ENCODE measurements around the gene TSHZ2. TPM values are rescaled to one million over a fixed set of nuclear protein-coding genes. Genes with fewer than 3 reads are reported as not detected.

The TSHZ2 gene
- total and polyA plus RNA-seq, 2 of the 4 experiments (the other 2 are of a cell fraction), result under 0.01 to 0.02 TPM

GRCh38 chr20:53013847-53014246 is 41.7 kb downstream of the TSHZ2 start:
- H4K5ac ChIP-seq (ENCODE audit: low read depth, low read length), result no peak overlapping the region
- no peak overlapping the region for H3K9ac ChIP-seq (ENCODE audit: low read depth, low read length)
- H3K14ac ChIP-seq (replicated peaks; ENCODE audit: low read depth, low read length), result no peak overlapping the region
- intact Hi-C loops (cut with micrococcal nuclease) (no loop called here), dilution Hi-C loops (cut with HindIII; ENCODE audit: low sequenced_read_pairs, unreplicated experiment) (no loop called here), in situ Hi-C loops (cut with MboI; ENCODE audit: low sequenced_read_pairs) (no loop called here)
- no peak overlapping the region for H4K8ac ChIP-seq (ENCODE audit: low read depth in 2 of 2, low read length in 2 of 2)
- no peak overlapping the region for H2BK5ac ChIP-seq (ENCODE audit: low read depth, low read length, poor library complexity, severe bottlenecking)
- no peaks in the 10 kb centered on the region for H4K20me1 ChIP-seq (ENCODE audit: insufficient read depth, low read length)
- TF ChIP-seq USF2 (IDR thresholded peaks at IDR 0.05; ENCODE audit: low read depth, low read length) (no peak), RFX5 (IDR thresholded peaks at IDR 0.05; ENCODE audit: low read depth, low read length) (no peak), SMC3 (IDR thresholded peaks at IDR 0.05; ENCODE audit: low read depth, low read length) (no peak), FOS (IDR thresholded peaks at IDR 0.05; ENCODE audit: low read depth, low read length) (no peak), RCOR1 (IDR thresholded peaks at IDR 0.05; ENCODE audit: insufficient replicate concordance, low read length) (no peak), MAZ (IDR thresholded peaks at IDR 0.05; ENCODE audit: borderline replicate concordance, low read depth, low read length) (no peak), BHLHE40 (IDR thresholded peaks at IDR 0.05; ENCODE audit: low read depth, low read length) (no peak), POLR2A (IDR thresholded peaks at IDR 0.05; ENCODE audit: low read depth, low read length) (no peak), MXI1 (IDR thresholded peaks at IDR 0.05; ENCODE audit: borderline replicate concordance, low read depth, low read length) (no peak), RAD21 (IDR thresholded peaks at IDR 0.05; ENCODE audit: low read length) (no peak), CHD1 (IDR thresholded peaks at IDR 0.05; ENCODE audit: low read depth, low read length) (no peak), NFE2L2 (IDR thresholded peaks at IDR 0.05; ENCODE audit: low read depth, low read length) (no peak), MAFK (IDR thresholded peaks at IDR 0.05; ENCODE audit: low read depth, low read length) (no peak), CEBPB (IDR thresholded peaks at IDR 0.05; ENCODE audit: low read depth, low read length) (no peak)
- TF ChIP-seq, protein P1, sequence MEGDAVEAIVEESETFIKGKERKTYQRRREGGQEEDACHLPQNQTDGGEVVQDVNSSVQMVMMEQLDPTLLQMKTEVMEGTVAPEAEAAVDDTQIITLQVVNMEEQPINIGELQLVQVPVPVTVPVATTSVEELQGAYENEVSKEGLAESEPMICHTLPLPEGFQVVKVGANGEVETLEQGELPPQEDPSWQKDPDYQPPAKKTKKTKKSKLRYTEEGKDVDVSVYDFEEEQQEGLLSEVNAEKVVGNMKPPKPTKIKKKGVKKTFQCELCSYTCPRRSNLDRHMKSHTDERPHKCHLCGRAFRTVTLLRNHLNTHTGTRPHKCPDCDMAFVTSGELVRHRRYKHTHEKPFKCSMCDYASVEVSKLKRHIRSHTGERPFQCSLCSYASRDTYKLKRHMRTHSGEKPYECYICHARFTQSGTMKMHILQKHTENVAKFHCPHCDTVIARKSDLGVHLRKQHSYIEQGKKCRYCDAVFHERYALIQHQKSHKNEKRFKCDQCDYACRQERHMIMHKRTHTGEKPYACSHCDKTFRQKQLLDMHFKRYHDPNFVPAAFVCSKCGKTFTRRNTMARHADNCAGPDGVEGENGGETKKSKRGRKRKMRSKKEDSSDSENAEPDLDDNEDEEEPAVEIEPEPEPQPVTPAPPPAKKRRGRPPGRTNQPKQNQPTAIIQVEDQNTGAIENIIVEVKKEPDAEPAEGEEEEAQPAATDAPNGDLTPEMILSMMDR (conservative IDR thresholded peaks at IDR 0.05; ENCODE audit: low read depth, low read length), result no peak
- TF ChIP-seq, protein P2, sequence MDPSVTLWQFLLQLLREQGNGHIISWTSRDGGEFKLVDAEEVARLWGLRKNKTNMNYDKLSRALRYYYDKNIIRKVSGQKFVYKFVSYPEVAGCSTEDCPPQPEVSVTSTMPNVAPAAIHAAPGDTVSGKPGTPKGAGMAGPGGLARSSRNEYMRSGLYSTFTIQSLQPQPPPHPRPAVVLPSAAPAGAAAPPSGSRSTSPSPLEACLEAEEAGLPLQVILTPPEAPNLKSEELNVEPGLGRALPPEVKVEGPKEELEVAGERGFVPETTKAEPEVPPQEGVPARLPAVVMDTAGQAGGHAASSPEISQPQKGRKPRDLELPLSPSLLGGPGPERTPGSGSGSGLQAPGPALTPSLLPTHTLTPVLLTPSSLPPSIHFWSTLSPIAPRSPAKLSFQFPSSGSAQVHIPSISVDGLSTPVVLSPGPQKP (IDR thresholded peaks at IDR 0.05; ENCODE audit: borderline replicate concordance, low read depth, low read length), result no peak
- H3K23ac ChIP-seq (ENCODE audit: low read depth, low read length), result no peak overlapping the region
- H3K79me1 ChIP-seq (ENCODE audit: low read depth in 1 of 2, low read length in 2 of 2), result no peaks in the 10 kb centered on the region
- no peaks in the 10 kb centered on the region for H3K27me3 ChIP-seq (ENCODE audit: control insufficient read depth, insufficient read depth, low read length)
- no CpG with 5 or more reads among the region's 4 CpGs for WGBS, 2 experiments (ENCODE audit: extremely low coverage in 2 of 2, insufficient read length in 1 of 2)
- ChIA-PET CTCF (no interaction called here), POLR2A (ENCODE audit: unreplicated experiment) (no interaction called here)
- no peak overlapping the region for H2AFZ ChIP-seq (replicated peaks; ENCODE audit: low read length, poor library complexity)
- no peak overlapping the region for H2BK15ac ChIP-seq (ENCODE audit: low read depth, low read length)
- no peak overlapping the region for H3K4me2 ChIP-seq (ENCODE audit: low read depth, low read length)
- no peak overlapping the region for H2BK120ac ChIP-seq (ENCODE audit: low read depth, low read length)
- H3K9me1 ChIP-seq (ENCODE audit: insufficient read depth, low read length), result no peaks in the 10 kb centered on the region
- H2AK5ac ChIP-seq (ENCODE audit: low read depth, low read length), result no peak overlapping the region
- BruUV-seq (replicated peaks), result no TSS peak
- DNase-seq, result no peak
- ATAC-seq (ENCODE audit: low read depth), result no peak
- H2AK9ac ChIP-seq (replicated peaks; ENCODE audit: low read depth, low read length, poor library complexity), result no peak overlapping the region
- H3K4me1 ChIP-seq (ENCODE audit: control insufficient read depth, insufficient read depth, low read length), result no peaks in the 10 kb centered on the region
- no peak overlapping the region for H2BK20ac ChIP-seq (ENCODE audit: low read depth, low read length)
- H3K56ac ChIP-seq (ENCODE audit: extremely low read depth, insufficient read depth, low read length), result no peak overlapping the region
- H3K18ac ChIP-seq (ENCODE audit: low read depth, low read length), result no peak overlapping the region
- 0 out of 2 replicates have a peak, but pooled peaks cover 6% of the 10 kb centered on the region for H3K9me3 ChIP-seq (ENCODE audit: control insufficient read depth, insufficient read depth, low read length)
- H3K4ac ChIP-seq (ENCODE audit: low read depth, low read length), result no peak overlapping the region
- H3K36me3 ChIP-seq (ENCODE audit: control insufficient read depth, insufficient read depth, low read length), result no peaks in the 10 kb centered on the region
- H3K4me3 ChIP-seq (ENCODE audit: insufficient read depth, low read depth, low read length), result no peak overlapping the region
- no peak overlapping the region for H3K27ac ChIP-seq (ENCODE audit: insufficient read depth, low read length)
- H4K91ac ChIP-seq (ENCODE audit: insufficient read depth, low read depth, low read length), result no peak overlapping the region

All from IMR-90 (cell line).